GM10847 (cell line): ENCODE results near the gene SEPHS2.

ENCODE experiments used
- POLR2A ChIP-seq: IDR thresholded peaks from 2 replicates; pipeline ENCODE4 v1.6.1; 2011; ENCODE audit not compliant: insufficient read length; ENCODE audit errors: extremely low read depth

The SEPHS2 gene

GRCh38 chr16:30444231-30445148 lies 1.2 kb downstream of the SEPHS2 start:
- no peak for TF ChIP-seq POLR2A

GRCh38 chr16:30443631-30444030 lies 2.0 kb downstream of the SEPHS2 start:
- no peak for TF ChIP-seq POLR2A

GRCh38 chr16:30439720-30440348 lies 5.8 kb downstream of the SEPHS2 start:
- TF ChIP-seq POLR2A, result no peak

- TF ChIP-seq POLR2A, result no peak
Measured at GRCh38 chr16:30438835-30439234, 6.8 kb downstream of the SEPHS2 start.

GRCh38 chr16:30437511-30438046 lies 8.1 kb downstream of the SEPHS2 start:
- TF ChIP-seq POLR2A, result no peak

- no peak for TF ChIP-seq POLR2A
Measured at GRCh38 chr16:30434852-30435251, 10.8 kb downstream of the SEPHS2 start.

- no peak for TF ChIP-seq POLR2A
Measured at GRCh38 chr16:30430428-30430970, 15.2 kb downstream of the SEPHS2 start.

- peak; percentile 41 for TF ChIP-seq POLR2A
Measured at GRCh38 chr16:30429678-30430427, 15.8 kb downstream of the SEPHS2 start, which contains the start of gene DCTPP1. Gene DCTPP1, minus strand, starts transcription at chr16:30430030. Its CDS starts 50 bp downstream, at chr16:30429980.

GRCh38 chr16:30429418-30429677 lies 16.3 kb downstream of the SEPHS2 start:
- no peak for TF ChIP-seq POLR2A

GRCh38 chr16:30428055-30428454 lies 17.6 kb downstream of the SEPHS2 start:
- TF ChIP-seq POLR2A, result no peak

GRCh38 chr16:30421010-30421409 lies 24.7 kb downstream of the SEPHS2 start:
- TF ChIP-seq POLR2A, result no peak

- TF ChIP-seq POLR2A, result no peak
Measured at GRCh38 chr16:30418350-30419181, 27.1 kb downstream of the SEPHS2 start.

- TF ChIP-seq POLR2A, result peak; percentile 14
Measured at GRCh38 chr16:30417529-30418349, 27.9 kb downstream of the SEPHS2 start.
